ENCODE measurements around the gene CYLD.

CYLD gene

GRCh38 chr16:50808929-50809538 lies 67.1 kb downstream of the CYLD start (continued):
- TF ChIP-seq PRDM4 (tag by site-specific recombination; IDR thresholded peaks at IDR 0.05) (no peak), HOXD13 (CRISPR knock-in tag; IDR thresholded peaks at IDR 0.05; ENCODE audit: borderline replicate concordance) (no peak)

GRCh38 chr16:50809561-50809960 lies 67.7 kb downstream of the CYLD start:
- CTCF ChIA-PET = interaction anchor here (1.0 to 1.2 kb wide), 2 partner anchors 138 to 144 kb away, joined by 4 to 5 read pairs; no protein-coding TSS in a partner anchor
- H3K4me3 ChIP-seq (ENCODE audit: low read depth, low read length) = no peak overlapping the region

More at GRCh38 chr16:50809561-50809960, 67.7 kb downstream of the CYLD start:
- POLR2A ChIA-PET = no interaction called here
- no peaks in the 10 kb centered on the region for H3K9me3 ChIP-seq (ENCODE audit: control insufficient read depth, insufficient read depth, low read depth, low read length)
- TF ChIP-seq ZBTB48 (tag by site-specific recombination; IDR thresholded peaks at IDR 0.05) (no peak), MZF1 (tag by site-specific recombination; IDR thresholded peaks at IDR 0.05; ENCODE audit: borderline replicate concordance) (no peak), ZNF571 (tag by site-specific recombination; IDR thresholded peaks at IDR 0.05) (no peak), HIC1 (tag by site-specific recombination; IDR thresholded peaks at IDR 0.05) (no peak), ZBTB11 (tag by site-specific recombination; conservative IDR thresholded peaks at IDR 0.05; ENCODE audit: low read depth) (no peak), ZNF596 (tag by site-specific recombination; IDR thresholded peaks at IDR 0.05) (no peak), ZNF521 (tag by site-specific recombination; IDR thresholded peaks at IDR 0.05) (no peak), ZNF518A (tag by site-specific recombination; conservative IDR thresholded peaks at IDR 0.05; ENCODE audit: low read depth) (no peak), ZNF19 (tag by site-specific recombination; IDR thresholded peaks at IDR 0.05; ENCODE audit: low read depth) (no peak), ZNF138 (tag by site-specific recombination; IDR thresholded peaks at IDR 0.05; ENCODE audit: borderline replicate concordance) (no peak), GFI1B (tag by site-specific recombination; IDR thresholded peaks at IDR 0.05) (no peak), ZNF777 (tag by site-specific recombination; IDR thresholded peaks at IDR 0.05; ENCODE audit: borderline replicate concordance) (no peak), EGR2 (tag by site-specific recombination; IDR thresholded peaks at IDR 0.05; ENCODE audit: low read depth) (no peak), ZEB2 (tag by site-specific recombination; IDR thresholded peaks at IDR 0.05) (no peak), ZBTB6 (tag by site-specific recombination; IDR thresholded peaks at IDR 0.05) (no peak), ZNF140 (tag by site-specific recombination; IDR thresholded peaks at IDR 0.05) (no peak), ZIC2 (tag by site-specific recombination; IDR thresholded peaks at IDR 0.05) (no peak), ZNF510 (tag by site-specific recombination; IDR thresholded peaks at IDR 0.05; ENCODE audit: insufficient replicate concordance) (no peak)
- no peaks in the 10 kb centered on the region for H3K36me3 ChIP-seq (ENCODE audit: control insufficient read depth in 2 of 2, insufficient read depth in 1 of 2, low read length in 2 of 2)
- no peak overlapping the region for H3K27ac ChIP-seq (ENCODE audit: extremely low read depth, low read depth, low read length)
- H3K4me1 ChIP-seq (ENCODE audit: control insufficient read depth, insufficient read depth, low read length) = no peaks in the 10 kb centered on the region

All from HEK293 (cell line).